Fibroblast of lung (primary cell): Measurements from ENCODE around the gene RMDN2. TPM values are rescaled to one million over a fixed set of nuclear protein-coding genes. Genes with fewer than 3 reads are reported as not detected.

Experiments
- DNase-seq, 2 donors: peaks; one replicate each; pipeline versions ENCODE4 v3.0.0 to v3.0.0-alpha.2; 2010; ENCODE audit warnings: low read depth in 2 of 2
- H2AFZ ChIP-seq: 2 replicates; pipeline ENCODE4 v1.5.1; 2012; ENCODE audit warnings: low read length, control low read depth, inconsistent platforms
- H3K27ac ChIP-seq: 2 replicates; pipeline ENCODE4 v1.5.1; 2011; ENCODE audit warnings: low read length, control low read depth; ENCODE audit not compliant: insufficient read depth
- H3K27me3 ChIP-seq: 2 replicates; pipeline ENCODE4 v1.5.1; 2011; ENCODE audit warnings: mild to moderate bottlenecking, low read length; ENCODE audit not compliant: control insufficient read depth, insufficient read depth
- H3K36me3 ChIP-seq: 2 replicates; pipeline ENCODE4 v1.5.1; 2011; ENCODE audit warnings: low read length; ENCODE audit not compliant: control insufficient read depth, insufficient read depth
- H3K4me1 ChIP-seq: 2 replicates; pipeline ENCODE4 v1.5.1; 2011; ENCODE audit warnings: low read length; ENCODE audit not compliant: control insufficient read depth, insufficient read depth; ENCODE audit errors: extremely low read depth
- H3K4me2 ChIP-seq: 2 replicates; pipeline ENCODE4 v1.5.1; 2011; ENCODE audit warnings: low read length, control low read depth; ENCODE audit not compliant: insufficient read depth; ENCODE audit errors: extremely low read depth
- H3K4me3 ChIP-seq, 4 experiments: fragments of 200-600 bp in 1 of 4; sonication (generic) in 1 of 4; replicated peaks in 1 of 4; 2 replicates each; pipeline ENCODE4 v1.5.1; 2011 to 2016; ENCODE audit warnings: low read length in 4 of 4, low read depth in 3 of 4, mild to moderate bottlenecking in 3 of 4, control low read depth in 2 of 4, inconsistent platforms in 1 of 4, mixed read lengths in 1 of 4; ENCODE audit not compliant: insufficient read depth in 1 of 4; ENCODE audit errors: control extremely low read depth in 1 of 4
- H3K79me2 ChIP-seq: 2 replicates; pipeline ENCODE4 v1.5.1; 2012; ENCODE audit warnings: mild to moderate bottlenecking, low read length, inconsistent platforms; ENCODE audit not compliant: control insufficient read depth, insufficient read depth
- H3K9ac ChIP-seq: 2 replicates; pipeline ENCODE4 v1.5.1; 2011; ENCODE audit warnings: mild to moderate bottlenecking, low read length, control low read depth; ENCODE audit not compliant: insufficient read depth
- H3K9me3 ChIP-seq: 2 replicates; pipeline ENCODE4 v1.5.1; 2012; ENCODE audit warnings: low read depth, low read length; ENCODE audit not compliant: control insufficient read depth, insufficient read depth
- H4K20me1 ChIP-seq: 2 replicates; pipeline ENCODE4 v1.5.1; 2011; ENCODE audit warnings: low read length; ENCODE audit not compliant: control insufficient read depth, insufficient read depth; ENCODE audit errors: extremely low read depth
- EZH2 ChIP-seq: IDR thresholded peaks from 2 replicates; pipeline ENCODE4 v1.5.1; 2012; ENCODE audit warnings: low read length, control low read depth, mild to moderate bottlenecking; ENCODE audit errors: missing control alignments
- polyA plus RNA-seq, 2 donors: library from polyadenylated mRNA; depleted of rRNA in 1 of 2; stranded (reverse) in 1 of 2; unstranded in 1 of 2; fragments of >200 nt; gene quantifications; 2 replicates each; pipeline ENCODE4 v1.2.1, GENCODE V29; 2011 to 2012; ENCODE audit warnings: missing spikeins in 1 of 2
- total RNA-seq: library from RNA; depleted of rRNA; stranded (reverse); fragments of >200 nt; gene quantifications from 2 replicates; pipeline ENCODE4 v1.2.1, GENCODE V29; 2014
- TF ChIP-seq, protein P1 (sequence below), 2 donors: IDR thresholded peaks in 1 of 2; conservative IDR thresholded peaks in 1 of 2; 1 replicate in 1 of 2; 2 replicates in 1 of 2; pipeline ENCODE4 v1.5.1; 2011 to 2012; ENCODE audit warnings: low read length in 2 of 2, control low read depth in 1 of 2, inconsistent platforms in 1 of 2, low read depth in 1 of 2, mild to moderate bottlenecking in 1 of 2

RMDN2 gene
- total and polyA plus RNA-seq, 2 donors (not counting 1 experiment from before 2014, with no cell fraction given), result 5.4 to 9.2 TPM

DNA sequence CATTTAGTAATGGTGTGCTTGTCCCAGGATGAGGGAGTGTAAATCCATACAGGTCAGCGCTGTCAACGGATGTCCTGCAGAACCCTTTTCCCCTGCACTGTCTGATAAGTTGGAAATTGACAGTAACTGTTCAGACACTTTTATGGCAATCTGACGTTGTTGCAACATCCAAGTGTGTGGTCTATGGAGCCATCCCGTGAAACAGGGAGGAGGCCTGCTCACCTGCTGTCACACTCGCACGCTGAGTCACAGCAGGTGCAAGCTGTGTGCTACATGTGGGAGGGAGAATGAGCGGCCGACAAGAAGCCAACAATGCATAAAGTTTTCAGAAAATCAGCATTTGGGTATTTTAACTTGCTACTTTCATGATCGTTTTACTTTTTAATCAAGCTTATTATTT lies 43.7 kb upstream of the RMDN2 start:
- H3K79me2 ChIP-seq, result no peaks in the 10 kb centered on the region
- H3K9ac ChIP-seq, result no peak overlapping the region
- H3K9me3 ChIP-seq, result no peaks in the 10 kb centered on the region
- no peak overlapping the region for H2AFZ ChIP-seq
- no peak for DNase-seq
- no peaks in the 10 kb centered on the region for H3K4me1 ChIP-seq
- H3K4me3 ChIP-seq, result no peak overlapping the region
- no peak for TF ChIP-seq EZH2
- TF ChIP-seq, protein P1, sequence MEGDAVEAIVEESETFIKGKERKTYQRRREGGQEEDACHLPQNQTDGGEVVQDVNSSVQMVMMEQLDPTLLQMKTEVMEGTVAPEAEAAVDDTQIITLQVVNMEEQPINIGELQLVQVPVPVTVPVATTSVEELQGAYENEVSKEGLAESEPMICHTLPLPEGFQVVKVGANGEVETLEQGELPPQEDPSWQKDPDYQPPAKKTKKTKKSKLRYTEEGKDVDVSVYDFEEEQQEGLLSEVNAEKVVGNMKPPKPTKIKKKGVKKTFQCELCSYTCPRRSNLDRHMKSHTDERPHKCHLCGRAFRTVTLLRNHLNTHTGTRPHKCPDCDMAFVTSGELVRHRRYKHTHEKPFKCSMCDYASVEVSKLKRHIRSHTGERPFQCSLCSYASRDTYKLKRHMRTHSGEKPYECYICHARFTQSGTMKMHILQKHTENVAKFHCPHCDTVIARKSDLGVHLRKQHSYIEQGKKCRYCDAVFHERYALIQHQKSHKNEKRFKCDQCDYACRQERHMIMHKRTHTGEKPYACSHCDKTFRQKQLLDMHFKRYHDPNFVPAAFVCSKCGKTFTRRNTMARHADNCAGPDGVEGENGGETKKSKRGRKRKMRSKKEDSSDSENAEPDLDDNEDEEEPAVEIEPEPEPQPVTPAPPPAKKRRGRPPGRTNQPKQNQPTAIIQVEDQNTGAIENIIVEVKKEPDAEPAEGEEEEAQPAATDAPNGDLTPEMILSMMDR (conservative IDR thresholded peaks at IDR 0.05 in 1 of 2, IDR thresholded peaks at IDR 0.05 in 1 of 2; ENCODE audit: low read depth in 1 of 2, low read length in 2 of 2), result no peak
- H3K27ac ChIP-seq, result no peak overlapping the region
- no peaks in the 10 kb centered on the region for H4K20me1 ChIP-seq
- no peak overlapping the region for H3K4me2 ChIP-seq
- H3K36me3 ChIP-seq, result no peaks in the 10 kb centered on the region
- no peaks in the 10 kb centered on the region for H3K27me3 ChIP-seq

DNA sequence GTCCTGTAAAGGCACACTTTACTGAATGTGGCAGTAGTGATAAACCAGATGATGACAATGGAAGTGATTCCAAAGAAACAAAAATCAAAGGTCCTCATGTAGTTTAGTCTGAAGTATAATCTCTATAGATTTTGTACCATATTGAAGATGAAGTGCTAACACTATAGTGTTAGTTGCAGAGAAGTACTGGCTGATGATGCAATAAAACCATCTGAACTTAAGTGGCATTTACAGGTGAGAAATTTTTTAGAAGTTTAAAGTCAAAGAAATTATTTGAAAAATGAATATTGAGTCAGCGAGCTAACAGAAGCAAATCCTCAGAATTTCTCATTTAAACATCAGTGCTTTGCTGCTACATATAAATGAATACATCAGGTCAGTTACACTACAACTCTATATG lies 43.1 kb upstream of the RMDN2 start:
- H3K27me3 ChIP-seq, result no peaks in the 10 kb centered on the region
- no peak overlapping the region for H3K27ac ChIP-seq
- no peaks in the 10 kb centered on the region for H3K36me3 ChIP-seq
- no peak overlapping the region for H3K4me2 ChIP-seq
- H3K9ac ChIP-seq, result no peak overlapping the region
- DNase-seq, result no peak
- no peak overlapping the region for H2AFZ ChIP-seq
- no peak for TF ChIP-seq EZH2
- TF ChIP-seq, protein P1 (conservative IDR thresholded peaks at IDR 0.05 in 1 of 2, IDR thresholded peaks at IDR 0.05 in 1 of 2; ENCODE audit: low read depth in 1 of 2, low read length in 2 of 2), result no peak
- H3K9me3 ChIP-seq, result no peaks in the 10 kb centered on the region
- H3K4me1 ChIP-seq, result no peaks in the 10 kb centered on the region
- H3K79me2 ChIP-seq, result no peaks in the 10 kb centered on the region
- no peak overlapping the region for H3K4me3 ChIP-seq
- no peaks in the 10 kb centered on the region for H4K20me1 ChIP-seq

DNA sequence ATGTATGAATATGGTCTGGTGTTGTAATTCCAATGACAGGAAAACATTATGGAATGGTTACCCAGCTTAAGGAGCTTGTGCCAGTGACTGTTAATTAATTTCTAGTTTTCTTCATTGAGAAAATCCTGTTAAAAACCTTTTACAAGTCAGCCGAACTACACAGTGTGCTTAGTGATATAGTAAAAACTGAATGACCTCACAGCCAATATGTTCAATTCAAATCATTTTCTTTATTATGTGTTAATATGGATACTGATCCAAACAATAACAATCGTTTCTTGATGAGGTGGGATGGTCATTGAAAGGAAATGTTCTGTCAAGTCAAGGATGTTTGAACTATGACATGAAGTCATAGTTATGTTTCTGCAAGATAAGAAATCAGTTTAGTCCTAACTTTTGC lies 41.6 kb upstream of the RMDN2 start:
- TF ChIP-seq EZH2, result no peak
- TF ChIP-seq, protein P1 (conservative IDR thresholded peaks at IDR 0.05 in 1 of 2, IDR thresholded peaks at IDR 0.05 in 1 of 2; ENCODE audit: low read depth in 1 of 2, low read length in 2 of 2), result no peak
- Histone ChIP-seq H3K9ac (no peak overlapping the region), H3K36me3 (no peaks in the 10 kb centered on the region), H2AFZ (no peak overlapping the region), H3K4me1 (no peaks in the 10 kb centered on the region), H3K27ac (no peak overlapping the region), H3K9me3 (no peaks in the 10 kb centered on the region), H3K4me3 (no peak overlapping the region), H3K4me2 (no peak overlapping the region), H4K20me1 (no peaks in the 10 kb centered on the region), H3K79me2 (no peaks in the 10 kb centered on the region), H3K27me3 (no peaks in the 10 kb centered on the region)
- DNase-seq, result no peak
